GM12874 (cell line): Measurements from ENCODE around the gene RALY.

Source experiments
- TF ChIP-seq, protein P1 (sequence below): IDR thresholded peaks from 2 replicates; pipeline ENCODE4 v1.5.1; 2011; ENCODE audit warnings: low read depth, mild to moderate bottlenecking, control low read depth, low read length, moderate library complexity; ENCODE audit not compliant: insufficient read depth

RALY gene

DNA sequence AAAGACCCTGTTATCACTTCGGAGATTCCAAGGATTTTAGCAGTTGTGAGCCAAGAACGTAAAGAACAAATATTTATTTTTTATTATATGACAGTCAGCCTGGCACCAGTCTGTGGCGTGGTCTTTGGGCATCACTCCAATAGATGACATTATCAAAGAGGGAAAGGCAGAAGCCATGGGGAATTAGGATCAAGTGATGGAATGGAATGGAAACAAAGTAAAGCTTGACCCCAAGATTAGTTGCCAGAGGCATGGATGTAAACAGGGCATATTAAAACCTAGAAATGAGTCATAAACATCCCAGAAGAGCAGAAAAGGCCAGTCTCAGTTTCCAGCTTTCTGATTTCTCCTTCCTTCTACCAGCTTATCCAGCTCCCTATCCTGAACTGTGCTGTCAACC is 106.9 kb downstream of the RALY start:
- TF ChIP-seq, protein P1, sequence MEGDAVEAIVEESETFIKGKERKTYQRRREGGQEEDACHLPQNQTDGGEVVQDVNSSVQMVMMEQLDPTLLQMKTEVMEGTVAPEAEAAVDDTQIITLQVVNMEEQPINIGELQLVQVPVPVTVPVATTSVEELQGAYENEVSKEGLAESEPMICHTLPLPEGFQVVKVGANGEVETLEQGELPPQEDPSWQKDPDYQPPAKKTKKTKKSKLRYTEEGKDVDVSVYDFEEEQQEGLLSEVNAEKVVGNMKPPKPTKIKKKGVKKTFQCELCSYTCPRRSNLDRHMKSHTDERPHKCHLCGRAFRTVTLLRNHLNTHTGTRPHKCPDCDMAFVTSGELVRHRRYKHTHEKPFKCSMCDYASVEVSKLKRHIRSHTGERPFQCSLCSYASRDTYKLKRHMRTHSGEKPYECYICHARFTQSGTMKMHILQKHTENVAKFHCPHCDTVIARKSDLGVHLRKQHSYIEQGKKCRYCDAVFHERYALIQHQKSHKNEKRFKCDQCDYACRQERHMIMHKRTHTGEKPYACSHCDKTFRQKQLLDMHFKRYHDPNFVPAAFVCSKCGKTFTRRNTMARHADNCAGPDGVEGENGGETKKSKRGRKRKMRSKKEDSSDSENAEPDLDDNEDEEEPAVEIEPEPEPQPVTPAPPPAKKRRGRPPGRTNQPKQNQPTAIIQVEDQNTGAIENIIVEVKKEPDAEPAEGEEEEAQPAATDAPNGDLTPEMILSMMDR: no peak

DNA sequence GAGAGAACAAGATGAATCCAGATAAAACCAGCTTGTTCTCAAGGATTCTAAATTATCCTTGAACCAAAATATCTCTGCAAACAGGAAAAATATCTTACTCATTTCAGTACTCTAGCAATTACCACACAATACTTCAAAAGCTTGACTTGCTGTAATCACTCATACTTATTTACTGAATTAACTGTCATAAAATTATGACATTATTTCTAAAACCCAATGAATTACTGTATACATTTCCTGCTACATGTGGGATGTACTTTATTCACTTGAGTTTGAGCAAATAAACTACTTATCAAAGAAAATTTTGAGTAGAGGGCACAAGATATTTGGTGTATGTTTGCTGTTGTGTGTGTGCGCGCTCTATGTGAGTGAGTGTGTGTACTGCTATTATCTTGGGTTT is 108.6 kb downstream of the RALY start:
- TF ChIP-seq, protein P1: no peak

GRCh38 chr20:34104059-34104458 is 110.3 kb downstream of the RALY start:
- TF ChIP-seq, protein P1: no peak

GRCh38 chr20:34105978-34106675 is 112.4 kb downstream of the RALY start:
- TF ChIP-seq, protein P1: no peak

- TF ChIP-seq, protein P1: no peak
These were observed 115.0 kb downstream of the RALY start for GRCh38 chr20:34108616-34109174.

DNA sequence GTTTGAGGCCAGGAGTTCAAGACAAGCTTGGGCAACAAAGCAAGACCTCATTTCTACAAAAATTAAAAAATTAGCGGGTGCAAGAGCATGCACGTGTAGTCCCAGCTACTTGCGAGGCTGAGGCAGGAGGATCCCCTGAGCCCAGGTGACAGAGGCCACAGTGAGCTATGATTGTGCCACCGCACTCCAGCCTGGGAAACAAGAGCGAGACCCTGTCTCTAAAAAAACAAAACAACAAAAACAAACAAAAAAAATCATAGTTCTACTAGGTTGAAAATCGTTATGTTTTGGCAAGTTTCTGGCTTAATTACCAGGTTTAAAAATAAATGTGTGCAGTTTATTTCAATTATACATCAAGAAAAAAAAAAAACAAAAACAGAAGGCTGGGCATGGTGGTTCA is 115.7 kb downstream of the RALY start:
- TF ChIP-seq, protein P1: no peak

DNA sequence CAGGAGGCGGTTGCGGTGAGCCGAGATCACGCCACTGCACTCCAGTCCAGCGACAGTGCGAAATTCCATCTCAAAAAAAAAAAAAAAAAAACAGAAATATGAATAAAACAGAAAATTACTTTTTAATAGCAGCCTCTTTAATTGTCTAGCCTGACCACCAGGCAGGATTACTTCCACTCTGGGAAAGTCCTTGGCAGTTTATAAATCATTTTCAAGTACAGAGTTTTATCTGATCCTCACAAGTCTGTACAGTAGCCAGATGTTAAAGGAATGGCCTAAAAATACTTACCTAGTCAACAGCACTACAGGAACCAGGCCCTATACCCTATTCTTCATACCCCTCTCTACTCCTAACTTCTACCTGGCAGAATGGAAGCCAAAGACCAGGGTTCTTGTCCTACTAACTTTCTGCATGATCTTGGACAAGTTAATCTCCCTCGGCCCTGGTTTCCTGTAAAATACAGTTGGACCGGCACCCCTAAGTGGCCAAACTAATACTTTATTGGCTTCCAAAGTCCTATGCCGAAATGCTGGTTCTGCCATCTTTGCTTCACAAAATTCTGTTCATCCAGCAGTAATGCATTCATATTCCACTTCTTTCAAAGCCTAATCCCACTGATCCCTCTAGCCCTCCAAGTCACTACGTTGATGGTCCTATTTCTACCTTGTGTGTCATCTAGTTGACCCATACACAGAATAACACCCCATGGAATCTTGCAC is 116.5 kb downstream of the RALY start:
- TF ChIP-seq, protein P1: no peak
